ENCODE results near the gene RGS8. TPM values are rescaled to one million over a fixed set of nuclear protein-coding genes. Genes with fewer than 3 reads are reported as not detected.

Gene RGS8
- total RNA-seq, 1 experiment from 2014 or later = 0.66 TPM

DNA sequence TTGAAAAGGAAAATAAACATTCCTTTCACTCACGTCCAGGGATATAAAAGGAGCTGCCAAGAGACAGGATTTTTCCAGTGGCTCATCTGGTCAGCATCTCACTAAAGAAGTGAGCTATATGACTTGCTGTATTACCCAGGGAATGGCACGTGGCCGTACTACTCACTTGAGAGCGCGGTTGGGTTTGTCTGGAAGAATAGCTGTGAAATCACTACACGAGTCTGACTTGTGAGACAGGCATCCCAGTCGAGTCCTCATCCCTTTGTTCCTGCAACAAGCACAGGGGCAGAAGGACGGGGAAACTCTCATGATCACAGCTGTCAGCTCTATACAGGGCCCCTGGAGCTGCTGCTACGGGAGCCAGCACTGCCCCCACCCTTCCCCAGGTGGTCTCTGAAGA is 17.7 kb downstream of the RGS8 start:
- peaks cover 73% of the 10 kb centered on the region for H3K4me1 Mint-ChIP-seq
- POLR2A ChIA-PET = interaction anchor here (0.5 to 1.9 kb wide), 4 partner anchors 9 to 1464 kb away, joined by 3 to 5 read pairs (median 4); no protein-coding TSS in a partner anchor
- CTCF ChIA-PET = interaction anchor here (0.7 to 5.1 kb wide), 13 partner anchors 9 to 182 kb away, joined by 3 to 32 read pairs (median 4); no protein-coding TSS in a partner anchor
- TF ChIP-seq RELA (CRISPR knock-in tag; IDR thresholded peaks at IDR 0.05; ENCODE audit: borderline replicate concordance) (no peak), JAZF1 (CRISPR knock-in tag; IDR thresholded peaks at IDR 0.05) (no peak), TCF7 (CRISPR knock-in tag; IDR thresholded peaks at IDR 0.05; ENCODE audit: low read depth) (no peak), ATF1 (CRISPR knock-in tag; IDR thresholded peaks at IDR 0.05) (no peak), ZNF232 (CRISPR knock-in tag; IDR thresholded peaks at IDR 0.05) (no peak), MLX (CRISPR knock-in tag; IDR thresholded peaks at IDR 0.05) (no peak), PRRX2 (CRISPR knock-in tag; IDR thresholded peaks at IDR 0.05) (no peak), PRDM15 (CRISPR knock-in tag; IDR thresholded peaks at IDR 0.05) (no peak), NFE2L1 (CRISPR knock-in tag; IDR thresholded peaks at IDR 0.05) (no peak), MXD4 (CRISPR knock-in tag; IDR thresholded peaks at IDR 0.05; ENCODE audit: borderline replicate concordance) (no peak), AR (CRISPR knock-in tag; IDR thresholded peaks at IDR 0.05) (no peak), ZNF671 (CRISPR knock-in tag; IDR thresholded peaks at IDR 0.05) (no peak), ELF4 (CRISPR knock-in tag; IDR thresholded peaks at IDR 0.05; ENCODE audit: low read depth) (no peak), SP1 (CRISPR knock-in tag; conservative IDR thresholded peaks at IDR 0.05) (no peak)
- TF ChIP-seq, protein P1, sequence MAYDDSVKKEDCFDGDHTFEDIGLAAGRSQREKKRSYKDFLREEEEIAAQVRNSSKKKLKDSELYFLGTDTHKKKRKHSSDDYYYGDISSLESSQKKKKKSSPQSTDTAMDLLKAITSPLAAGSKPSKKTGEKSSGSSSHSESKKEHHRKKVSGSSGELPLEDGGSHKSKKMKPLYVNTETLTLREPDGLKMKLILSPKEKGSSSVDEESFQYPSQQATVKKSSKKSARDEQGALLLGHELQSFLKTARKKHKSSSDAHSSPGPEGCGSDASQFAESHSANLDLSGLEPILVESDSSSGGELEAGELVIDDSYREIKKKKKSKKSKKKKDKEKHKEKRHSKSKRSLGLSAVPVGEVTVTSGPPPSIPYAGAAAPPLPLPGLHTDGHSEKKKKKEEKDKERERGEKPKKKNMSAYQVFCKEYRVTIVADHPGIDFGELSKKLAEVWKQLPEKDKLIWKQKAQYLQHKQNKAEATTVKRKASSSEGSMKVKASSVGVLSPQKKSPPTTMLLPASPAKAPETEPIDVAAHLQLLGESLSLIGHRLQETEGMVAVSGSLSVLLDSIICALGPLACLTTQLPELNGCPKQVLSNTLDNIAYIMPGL (CRISPR knock-in tag; IDR thresholded peaks at IDR 0.05) = no peak
- TF ChIP-seq, protein P2, sequence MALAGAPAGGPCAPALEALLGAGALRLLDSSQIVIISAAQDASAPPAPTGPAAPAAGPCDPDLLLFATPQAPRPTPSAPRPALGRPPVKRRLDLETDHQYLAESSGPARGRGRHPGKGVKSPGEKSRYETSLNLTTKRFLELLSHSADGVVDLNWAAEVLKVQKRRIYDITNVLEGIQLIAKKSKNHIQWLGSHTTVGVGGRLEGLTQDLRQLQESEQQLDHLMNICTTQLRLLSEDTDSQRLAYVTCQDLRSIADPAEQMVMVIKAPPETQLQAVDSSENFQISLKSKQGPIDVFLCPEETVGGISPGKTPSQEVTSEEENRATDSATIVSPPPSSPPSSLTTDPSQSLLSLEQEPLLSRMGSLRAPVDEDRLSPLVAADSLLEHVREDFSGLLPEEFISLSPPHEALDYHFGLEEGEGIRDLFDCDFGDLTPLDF (CRISPR knock-in tag; IDR thresholded peaks at IDR 0.05) = no peak
- TF ChIP-seq, protein P3, sequence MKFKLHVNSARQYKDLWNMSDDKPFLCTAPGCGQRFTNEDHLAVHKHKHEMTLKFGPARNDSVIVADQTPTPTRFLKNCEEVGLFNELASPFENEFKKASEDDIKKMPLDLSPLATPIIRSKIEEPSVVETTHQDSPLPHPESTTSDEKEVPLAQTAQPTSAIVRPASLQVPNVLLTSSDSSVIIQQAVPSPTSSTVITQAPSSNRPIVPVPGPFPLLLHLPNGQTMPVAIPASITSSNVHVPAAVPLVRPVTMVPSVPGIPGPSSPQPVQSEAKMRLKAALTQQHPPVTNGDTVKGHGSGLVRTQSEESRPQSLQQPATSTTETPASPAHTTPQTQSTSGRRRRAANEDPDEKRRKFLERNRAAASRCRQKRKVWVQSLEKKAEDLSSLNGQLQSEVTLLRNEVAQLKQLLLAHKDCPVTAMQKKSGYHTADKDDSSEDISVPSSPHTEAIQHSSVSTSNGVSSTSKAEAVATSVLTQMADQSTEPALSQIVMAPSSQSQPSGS (CRISPR knock-in tag; IDR thresholded peaks at IDR 0.05; ENCODE audit: borderline replicate concordance, low read depth) = no peak
- TF ChIP-seq, protein P4, sequence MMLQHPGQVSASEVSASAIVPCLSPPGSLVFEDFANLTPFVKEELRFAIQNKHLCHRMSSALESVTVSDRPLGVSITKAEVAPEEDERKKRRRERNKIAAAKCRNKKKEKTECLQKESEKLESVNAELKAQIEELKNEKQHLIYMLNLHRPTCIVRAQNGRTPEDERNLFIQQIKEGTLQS (CRISPR knock-in tag; conservative IDR thresholded peaks at IDR 0.05) = no peak
- H3K36me3 Mint-ChIP-seq = no peaks in the 10 kb centered on the region
- ATAC-seq (peak; percentile 38), DNase-seq (ENCODE audit: low spot score) (no peak)
- peaks cover 23% of the 10 kb centered on the region for H3K27me3 Mint-ChIP-seq (ENCODE audit: low read depth)
- H3K9me3 Mint-ChIP-seq = no peaks in the 10 kb centered on the region
- H3K4me3 Mint-ChIP-seq = no peak overlapping the region
- H3K27ac Mint-ChIP-seq = no peak overlapping the region

Data from WTC11 (cell line).